Globus pallidus (tissue), 1 donor: Measurements from ENCODE around the gene LMF2.

Experiments
- DNase-seq: peaks from one replicate; pipeline ENCODE4 v3.0.0-alpha.2; 2015; ENCODE audit warnings: low spot score

LMF2 gene

DNA sequence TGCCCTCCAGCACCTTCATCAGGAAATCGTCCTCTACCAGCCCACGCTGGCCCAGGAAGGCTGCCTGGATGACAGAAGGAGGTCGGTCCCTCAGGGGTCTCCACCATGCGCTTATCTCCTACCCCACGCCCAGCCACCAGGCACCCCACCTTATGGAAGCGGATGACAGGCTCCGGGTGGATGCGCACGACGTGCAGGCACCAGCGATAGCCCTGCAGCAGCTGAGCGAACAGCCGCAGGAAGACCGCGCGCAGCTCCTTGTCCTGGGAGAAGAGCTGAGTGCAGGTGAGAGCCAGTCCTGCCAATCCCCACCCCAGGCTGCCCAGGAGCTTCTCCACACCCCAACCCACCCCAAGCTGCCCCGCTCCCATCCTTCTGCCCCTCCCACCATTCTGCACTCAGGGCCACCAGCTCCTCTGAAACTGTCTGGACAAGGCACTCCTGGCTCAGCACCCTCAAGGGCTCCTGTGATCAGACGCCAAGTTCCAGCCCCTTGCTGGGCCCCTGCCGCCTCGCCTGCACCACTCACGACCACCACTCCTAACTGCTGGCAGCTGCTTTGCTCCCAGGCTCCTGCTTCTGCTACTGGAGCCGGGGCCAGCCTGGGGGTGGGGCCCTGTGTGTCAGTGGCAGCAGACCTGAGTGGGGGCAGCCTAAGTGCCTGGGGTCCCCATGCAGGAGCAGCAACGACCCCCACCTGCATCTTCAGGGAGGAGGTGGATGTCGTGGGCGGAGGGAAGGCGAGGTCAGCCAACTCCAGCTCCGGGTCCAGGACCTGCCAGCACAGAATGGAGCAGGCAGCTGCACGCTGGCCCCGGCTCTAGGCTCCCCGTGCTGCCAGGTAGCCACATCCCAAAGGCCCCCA lies 42.2 kb downstream of the LMF2 start:
- DNase-seq = no peak

GRCh38 chr22:50464451-50464850 lies 43.1 kb downstream of the LMF2 start:
- DNase-seq = no peak

DNA sequence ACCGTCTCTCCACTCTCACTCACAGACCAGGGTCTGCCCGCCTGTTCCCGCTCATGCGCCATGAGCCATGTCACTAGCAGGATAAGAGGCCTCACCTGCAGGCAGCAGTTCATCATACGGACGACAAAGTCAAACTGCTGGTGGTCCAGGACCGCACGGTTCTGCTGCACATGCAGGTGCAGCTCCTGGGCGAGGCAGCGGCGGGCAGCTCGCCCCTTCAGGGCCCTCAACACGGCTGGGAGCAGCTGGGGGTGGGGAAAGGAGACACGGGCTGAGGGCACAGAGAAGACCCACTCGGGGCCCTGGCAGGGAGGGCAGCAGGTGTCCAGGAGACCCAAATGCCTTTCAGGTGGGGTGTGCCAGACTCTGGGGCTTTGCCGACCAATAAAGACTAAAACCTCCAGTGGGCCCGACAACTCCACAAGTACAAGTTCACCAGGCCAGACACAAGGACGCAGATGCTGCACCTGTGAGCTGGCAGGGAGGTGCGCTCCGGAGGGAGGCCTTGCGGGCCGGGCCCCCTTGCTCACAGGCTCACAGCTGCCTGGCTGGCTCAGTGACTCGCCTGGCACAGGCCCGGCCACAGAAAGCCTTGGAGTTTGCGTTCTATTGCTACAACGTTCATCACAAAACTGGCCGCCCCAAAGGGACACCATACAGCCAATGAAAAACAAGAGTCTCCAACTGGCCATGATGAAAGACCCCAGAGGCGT lies 44.2 kb downstream of the LMF2 start:
- no peak for DNase-seq

- DNase-seq = no peak
Observed at GRCh38 chr22:50461979-50462540, 45.4 kb downstream of the LMF2 start.

DNA sequence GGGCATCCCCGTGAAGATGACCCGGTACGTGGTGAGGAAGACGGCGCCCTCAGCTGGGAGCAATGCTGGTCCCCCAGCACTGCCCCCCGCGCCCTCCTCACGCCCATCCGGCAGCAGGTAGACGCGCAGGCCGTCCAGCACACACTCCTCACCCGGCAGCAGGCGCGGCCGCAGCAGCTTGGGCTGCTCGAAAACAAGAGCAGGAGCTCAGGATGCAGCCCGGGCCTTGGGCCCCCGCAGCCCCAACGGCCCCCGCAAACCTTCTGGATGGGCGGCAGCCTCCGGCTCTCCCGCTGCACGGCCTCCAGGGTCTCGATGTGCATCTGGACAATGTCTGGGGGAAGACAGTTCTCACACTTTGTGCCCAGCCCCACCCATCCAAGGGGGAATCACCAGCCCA lies 46.0 kb downstream of the LMF2 start:
- no peak for DNase-seq

DNA sequence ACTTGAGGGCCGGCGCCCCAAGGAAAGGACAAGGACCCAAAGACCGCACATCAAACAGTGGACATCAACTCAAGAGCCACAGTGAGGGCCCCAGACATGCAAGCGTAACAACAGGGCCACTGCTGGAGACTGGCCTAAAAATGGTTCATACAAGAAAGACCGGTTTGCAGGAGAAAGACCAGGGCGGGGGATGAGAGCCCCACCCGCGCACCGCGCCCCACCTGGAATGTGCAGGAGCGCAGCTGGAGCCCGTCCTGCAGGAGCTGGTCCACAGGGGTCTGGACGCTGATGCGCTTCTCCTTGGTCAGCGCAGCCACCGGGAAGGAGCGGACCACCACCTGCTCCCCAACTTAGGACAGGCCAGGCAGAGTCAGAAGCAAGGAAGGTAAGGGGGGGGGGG lies 46.6 kb downstream of the LMF2 start:
- no peak for DNase-seq

GRCh38 chr22:50459496-50460140 lies 47.9 kb downstream of the LMF2 start:
- no peak for DNase-seq

- no peak for DNase-seq
Observed at GRCh38 chr22:50459016-50459415, 48.5 kb downstream of the LMF2 start.

DNA sequence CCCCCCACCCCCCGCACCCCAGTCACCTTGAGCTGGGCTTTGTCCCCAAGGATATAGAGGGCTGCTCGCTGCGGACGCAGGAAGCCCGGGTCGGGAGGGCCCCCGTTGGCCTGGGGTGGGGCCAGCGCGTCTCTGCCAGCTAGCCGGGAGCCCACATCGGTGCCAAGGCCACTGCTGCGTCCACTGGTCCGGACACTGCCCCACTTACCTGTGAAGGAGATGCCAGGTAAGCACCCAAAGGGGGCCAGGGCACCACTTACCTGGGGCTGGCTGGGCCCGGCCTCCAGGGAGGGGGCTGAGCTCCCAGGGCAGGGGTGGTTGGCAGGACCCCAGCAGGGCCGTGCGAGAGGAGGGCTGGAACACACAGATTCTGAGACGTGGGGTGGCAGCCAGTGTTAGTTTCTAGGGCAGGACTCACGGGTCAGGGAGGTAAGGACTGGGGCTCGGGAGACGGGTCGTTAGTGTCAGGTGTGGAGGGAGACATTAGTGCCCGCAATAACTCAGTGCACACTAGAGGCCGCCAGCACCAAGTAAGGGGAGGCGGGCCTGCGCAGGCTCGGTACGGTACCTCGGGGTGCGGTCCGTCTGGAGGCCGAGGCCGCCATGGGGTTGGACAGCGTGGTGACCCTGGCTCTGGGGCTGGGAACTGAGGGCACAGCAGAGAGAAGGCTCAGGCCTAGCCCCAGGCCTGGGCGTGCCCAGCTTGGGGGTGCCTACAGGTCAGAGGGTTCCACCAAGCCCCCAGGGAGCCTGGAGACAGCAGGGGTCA lies 50.9 kb downstream of the LMF2 start:
- no peak for DNase-seq

GRCh38 chr22:50456026-50456425 lies 51.5 kb downstream of the LMF2 start:
- DNase-seq = no peak

DNA sequence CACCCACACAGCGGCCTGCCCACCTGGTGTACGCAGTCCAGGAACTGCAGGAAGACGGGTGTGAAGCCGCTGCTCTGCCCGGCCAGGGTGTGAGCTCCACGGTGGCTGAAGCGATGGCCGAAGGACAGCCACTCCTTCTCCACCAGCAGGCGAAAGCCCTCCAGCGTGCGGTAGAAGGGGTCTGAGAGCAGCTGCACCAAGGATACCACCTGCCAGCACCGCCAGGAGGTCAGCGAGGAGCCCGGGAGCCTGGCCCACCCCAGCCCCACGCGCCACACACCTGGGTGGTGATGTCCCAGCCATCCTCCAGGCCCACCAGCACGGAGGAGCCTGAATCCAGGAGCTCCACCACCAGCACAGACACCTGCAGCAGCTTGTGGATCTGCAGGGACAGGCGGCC lies 52.3 kb downstream of the LMF2 start:
- no peak for DNase-seq

- DNase-seq = no peak
Observed at GRCh38 chr22:50454556-50455075, 52.9 kb downstream of the LMF2 start.
